ENCODE results near the gene PRIM1.
"Not testable (repeated sequence)": the region's sequence is repeated elsewhere in the genome, so short reads cannot be mapped to it uniquely, and the experiment has no call there.

PRIM1 gene

GRCh38 chr12:56751712-56752598 is at the start of gene PRIM1:
Gene PRIM1, minus strand, starts transcription at chr12:56752323. Its CDS starts 25 bp downstream, at chr12:56752298.
- H3K9me3 Mint-ChIP-seq = no peaks in the 10 kb centered on the region
- peak within 1 kb of the TSS; percentile 97 for H3K4me3 Mint-ChIP-seq
- H3K36me3 Mint-ChIP-seq = peaks cover 14% of the 10 kb centered on the region
- H3K4me1 Mint-ChIP-seq = peaks cover 57% of the 10 kb centered on the region
- ATAC-seq = peak; percentile 92
- no peaks in the 10 kb centered on the region for H3K27me3 Mint-ChIP-seq
- H3K27ac Mint-ChIP-seq = peak within 1 kb of the TSS; percentile 83

GRCh38 chr12:56800221-56800620 is 48.1 kb upstream of the PRIM1 start:
- H3K9me3 Mint-ChIP-seq = peaks cover 3% of the 10 kb centered on the region
- no peak overlapping the region for H3K4me3 Mint-ChIP-seq
- no peak overlapping the region for H3K27ac Mint-ChIP-seq
- ATAC-seq = no peak
- H3K36me3 Mint-ChIP-seq = no peaks in the 10 kb centered on the region
- no peaks in the 10 kb centered on the region for H3K4me1 Mint-ChIP-seq
- no peaks in the 10 kb centered on the region for H3K27me3 Mint-ChIP-seq

DNA sequence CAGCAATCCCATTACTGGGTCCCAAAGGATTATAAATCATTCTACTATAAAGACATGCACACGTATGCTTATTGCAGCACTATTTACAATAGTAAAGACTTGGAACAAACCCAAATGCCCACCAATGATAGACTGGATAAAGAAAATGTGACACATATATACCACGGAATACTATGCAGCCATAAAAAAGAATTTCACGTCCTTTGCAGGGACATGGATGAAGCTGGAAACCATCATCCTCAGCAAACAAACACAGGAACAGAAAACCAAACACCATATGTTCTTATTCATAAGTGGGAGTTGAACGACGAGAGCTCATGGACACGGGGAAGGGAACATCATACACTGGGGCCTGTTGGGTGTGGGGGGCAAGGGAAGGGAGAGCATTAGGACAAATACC is 47.2 kb upstream of the PRIM1 start:
- not testable (repeated sequence) for H3K4me1 Mint-ChIP-seq, H3K4me3 Mint-ChIP-seq, H3K27me3 Mint-ChIP-seq, H3K27ac Mint-ChIP-seq, ATAC-seq, H3K9me3 Mint-ChIP-seq, H3K36me3 Mint-ChIP-seq

- not testable (repeated sequence) for H3K4me1 Mint-ChIP-seq, H3K27me3 Mint-ChIP-seq, H3K4me3 Mint-ChIP-seq, H3K27ac Mint-ChIP-seq, H3K36me3 Mint-ChIP-seq, ATAC-seq, H3K9me3 Mint-ChIP-seq
Observed at GRCh38 chr12:56795791-56796190, 43.7 kb upstream of the PRIM1 start.

GRCh38 chr12:56795046-56795562 is 43.0 kb upstream of the PRIM1 start:
- not testable (repeated sequence) for H3K4me1 Mint-ChIP-seq, H3K4me3 Mint-ChIP-seq, H3K9me3 Mint-ChIP-seq, H3K36me3 Mint-ChIP-seq, H3K27me3 Mint-ChIP-seq, H3K27ac Mint-ChIP-seq, ATAC-seq

- ATAC-seq, H3K4me3 Mint-ChIP-seq, H3K9me3 Mint-ChIP-seq, H3K4me1 Mint-ChIP-seq, H3K36me3 Mint-ChIP-seq, H3K27me3 Mint-ChIP-seq, H3K27ac Mint-ChIP-seq: not testable (repeated sequence)
Observed at GRCh38 chr12:56793124-56793523, 41.0 kb upstream of the PRIM1 start.

- H3K27ac Mint-ChIP-seq = no peak overlapping the region
- no peaks in the 10 kb centered on the region for H3K4me1 Mint-ChIP-seq
- no peak overlapping the region for H3K4me3 Mint-ChIP-seq
- ATAC-seq = no peak
- no peaks in the 10 kb centered on the region for H3K27me3 Mint-ChIP-seq
- H3K36me3 Mint-ChIP-seq = no peaks in the 10 kb centered on the region
- H3K9me3 Mint-ChIP-seq = no peaks in the 10 kb centered on the region
Observed at GRCh38 chr12:56792678-56793077, 40.6 kb upstream of the PRIM1 start.

DNA sequence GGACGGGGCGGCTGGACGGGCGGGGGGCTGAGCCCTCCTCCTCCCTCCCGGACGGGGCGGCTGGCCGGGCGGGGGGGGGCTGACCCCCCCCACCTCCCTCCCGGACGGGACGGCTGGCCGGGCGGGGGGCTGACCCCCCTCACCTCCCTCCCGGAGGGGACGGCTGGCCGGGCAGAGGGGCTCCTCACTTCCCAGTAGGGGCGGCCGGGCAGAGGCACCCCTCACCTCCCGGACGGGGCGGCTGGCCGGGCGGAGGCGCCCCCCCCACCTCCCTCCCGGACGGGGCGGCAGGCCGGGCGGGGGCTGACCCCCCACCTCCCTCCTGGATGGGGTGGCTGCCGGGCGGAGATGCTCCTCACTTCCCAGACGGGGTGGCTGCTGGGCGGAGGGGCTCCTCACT is 37.3 kb upstream of the PRIM1 start:
- not testable (repeated sequence) for ATAC-seq, H3K27ac Mint-ChIP-seq, H3K36me3 Mint-ChIP-seq, H3K4me1 Mint-ChIP-seq, H3K27me3 Mint-ChIP-seq, H3K9me3 Mint-ChIP-seq, H3K4me3 Mint-ChIP-seq

- Mint-ChIP-seq H3K9me3 (no peaks in the 10 kb centered on the region), H3K27me3 (no peaks in the 10 kb centered on the region), H3K4me1 (no peaks in the 10 kb centered on the region)
Observed at GRCh38 chr12:56787498-56787897, 35.4 kb upstream of the PRIM1 start.

DNA sequence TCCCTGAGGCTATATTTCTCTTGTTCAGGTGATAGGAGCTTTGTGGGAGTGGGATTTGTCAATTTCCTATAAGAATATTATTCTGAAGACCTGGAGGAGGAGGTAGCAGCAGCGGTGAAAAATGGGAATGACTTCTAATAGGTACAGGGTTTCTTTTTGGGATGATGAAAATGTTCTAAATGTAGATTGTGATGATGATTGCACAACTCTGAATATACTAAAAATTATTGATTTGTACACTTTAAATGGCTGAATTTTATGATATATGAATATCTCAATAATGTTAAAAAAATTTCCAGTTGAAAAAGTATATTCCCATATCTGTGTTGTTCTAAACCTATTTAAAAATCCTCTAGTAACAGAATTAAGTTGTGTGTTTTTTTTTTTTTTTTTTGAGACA is 33.8 kb upstream of the PRIM1 start:
- Mint-ChIP-seq H3K4me1 (no peaks in the 10 kb centered on the region), H3K9me3 (no peaks in the 10 kb centered on the region), H3K36me3 (no peaks in the 10 kb centered on the region), H3K27me3 (no peaks in the 10 kb centered on the region), H3K4me3 (no peak overlapping the region), H3K27ac (no peak overlapping the region)
- no peak for ATAC-seq

More at GRCh38 chr12:56787498-56787897, 35.4 kb upstream of the PRIM1 start:
- ATAC-seq = no peak
- H3K27ac Mint-ChIP-seq = no peak overlapping the region
- no peaks in the 10 kb centered on the region for H3K36me3 Mint-ChIP-seq
- H3K4me3 Mint-ChIP-seq = no peak overlapping the region

GRCh38 chr12:56785141-56785865 is 33.2 kb upstream of the PRIM1 start:
- ATAC-seq = no peak
- Mint-ChIP-seq H3K27ac (no peak overlapping the region), H3K36me3 (no peaks in the 10 kb centered on the region), H3K4me1 (no peaks in the 10 kb centered on the region), H3K9me3 (no peaks in the 10 kb centered on the region), H3K27me3 (no peaks in the 10 kb centered on the region), H3K4me3 (no peak overlapping the region)

DNA sequence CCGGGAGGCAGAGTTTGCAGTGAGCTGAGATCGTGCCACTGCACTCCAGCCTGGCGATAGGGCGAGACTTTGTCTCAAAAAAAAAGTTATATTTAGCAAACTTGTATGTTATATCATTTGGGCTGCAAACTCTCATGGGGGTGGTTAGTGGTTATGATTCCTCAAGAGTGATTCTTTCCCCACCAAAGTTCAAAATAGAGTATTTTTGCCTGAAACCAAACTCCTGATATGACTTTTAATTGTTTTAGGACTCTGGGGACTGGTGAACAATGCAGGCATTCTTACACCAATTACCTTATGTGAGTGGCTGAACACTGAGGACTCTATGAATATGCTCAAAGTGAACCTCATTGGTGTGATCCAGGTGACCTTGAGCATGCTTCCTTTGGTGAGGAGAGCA is 29.6 kb upstream of the PRIM1 start:
- Mint-ChIP-seq H3K4me1 (no peaks in the 10 kb centered on the region), H3K27me3 (no peaks in the 10 kb centered on the region), H3K4me3 (no peak overlapping the region), H3K27ac (no peak overlapping the region), H3K36me3 (no peaks in the 10 kb centered on the region), H3K9me3 (no peaks in the 10 kb centered on the region)
- no peak for ATAC-seq

GRCh38 chr12:56778756-56779155 is 26.6 kb upstream of the PRIM1 start:
- Mint-ChIP-seq H3K9me3 (peaks cover 3% of the 10 kb centered on the region), H3K4me3 (no peak overlapping the region), H3K4me1 (peaks cover 13% of the 10 kb centered on the region), H3K27me3 (no peaks in the 10 kb centered on the region), H3K36me3 (no peaks in the 10 kb centered on the region), H3K27ac (no peak overlapping the region)
- ATAC-seq = no peak

DNA sequence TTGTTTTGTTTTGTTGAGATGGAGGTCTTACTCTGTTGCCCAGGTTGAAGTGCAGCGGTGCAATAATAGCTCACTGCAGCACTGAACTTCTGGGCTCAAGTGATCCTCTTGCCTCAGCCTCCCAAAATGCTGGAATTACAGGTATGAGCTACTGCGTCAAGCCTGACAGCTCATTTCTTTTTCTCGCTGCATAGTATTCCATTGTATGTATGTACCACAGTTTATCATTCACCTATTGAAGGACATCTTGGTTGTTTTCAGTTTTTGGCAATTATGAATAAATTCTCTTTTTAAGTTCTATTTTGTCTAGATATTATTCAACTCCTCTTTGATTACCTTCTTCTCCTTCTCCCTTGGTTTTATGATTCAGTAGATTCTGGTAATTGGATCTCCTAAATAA is 24.5 kb upstream of the PRIM1 start:
- Mint-ChIP-seq H3K4me1 (peaks cover 17% of the 10 kb centered on the region), H3K27me3 (no peaks in the 10 kb centered on the region), H3K4me3 (no peak overlapping the region), H3K36me3 (no peaks in the 10 kb centered on the region), H3K27ac (no peak overlapping the region), H3K9me3 (peaks cover 3% of the 10 kb centered on the region)
- no peak for ATAC-seq

- H3K4me3 Mint-ChIP-seq = no peak overlapping the region
- peaks cover 17% of the 10 kb centered on the region for H3K4me1 Mint-ChIP-seq
- H3K9me3 Mint-ChIP-seq = peaks cover 3% of the 10 kb centered on the region
- no peaks in the 10 kb centered on the region for H3K27me3 Mint-ChIP-seq
- H3K36me3 Mint-ChIP-seq = no peaks in the 10 kb centered on the region
- no peak for ATAC-seq
- no peak overlapping the region for H3K27ac Mint-ChIP-seq
Observed at GRCh38 chr12:56775638-56776037, 23.5 kb upstream of the PRIM1 start.

DNA sequence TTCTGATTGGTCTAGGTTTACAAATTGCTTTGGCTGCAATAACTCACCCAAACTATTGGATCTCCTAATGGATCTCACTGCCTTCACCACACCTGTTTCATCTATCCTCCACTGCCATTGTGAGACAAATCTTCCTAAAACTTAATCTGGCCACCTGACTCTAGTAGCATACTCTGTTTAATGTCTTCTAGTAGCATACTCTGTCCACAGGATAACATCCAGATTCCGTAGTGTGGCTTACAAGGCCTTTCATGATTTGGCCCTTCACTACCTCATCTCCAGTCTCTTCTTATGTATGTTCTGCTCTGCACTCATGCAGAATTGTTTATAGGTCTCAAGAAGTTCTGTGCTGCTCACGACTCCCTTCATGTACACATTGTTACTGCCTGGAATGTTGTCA is 21.0 kb upstream of the PRIM1 start:
- Mint-ChIP-seq H3K27me3 (no peaks in the 10 kb centered on the region), H3K27ac (no peak overlapping the region), H3K9me3 (peaks cover 3% of the 10 kb centered on the region), H3K4me1 (peaks cover 17% of the 10 kb centered on the region), H3K4me3 (no peak overlapping the region), H3K36me3 (no peaks in the 10 kb centered on the region)
- ATAC-seq = no peak
